ENCODE data around the gene NFATC3. TPM values are rescaled to one million over a fixed set of nuclear protein-coding genes. Genes with fewer than 3 reads are reported as not detected.

Gene NFATC3
- total RNA-seq, 1 experiment from 2014 or later, result 43.9 TPM

DNA sequence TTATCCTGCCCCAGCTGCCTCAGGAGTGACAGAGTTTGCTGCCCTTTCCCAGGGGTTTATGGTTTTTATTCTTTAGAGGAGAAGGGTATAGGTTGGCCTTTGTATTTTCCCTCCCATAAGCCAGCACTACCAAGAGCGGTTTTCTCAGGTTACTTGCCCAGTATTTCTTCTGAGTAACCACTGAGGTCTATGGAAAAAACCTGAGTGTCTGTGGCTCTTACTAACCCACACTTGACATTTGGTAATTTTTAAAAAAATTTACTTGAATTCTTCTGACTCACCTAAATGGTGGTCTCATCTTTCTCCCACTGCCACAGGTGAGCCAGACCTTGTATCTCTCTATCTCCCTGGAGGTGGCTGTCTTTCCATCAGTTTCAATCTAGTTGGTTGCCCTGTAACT is 185.2 kb downstream of the NFATC3 start:
- Mint-ChIP-seq H3K27me3 (ENCODE audit: insufficient read depth, unreplicated experiment) (no peaks in the 10 kb centered on the region), H3K4me3 (ENCODE audit: unreplicated experiment) (no peak overlapping the region), H3K36me3 (ENCODE audit: insufficient read depth, unreplicated experiment) (peaks cover 94% of the 10 kb centered on the region), H3K27ac (ENCODE audit: unreplicated experiment) (no peak overlapping the region), H3K4me1 (ENCODE audit: low read depth, unreplicated experiment) (peaks cover 16% of the 10 kb centered on the region), H3K9me3 (ENCODE audit: unreplicated experiment) (no peaks in the 10 kb centered on the region)
- TF ChIP-seq, protein P1, sequence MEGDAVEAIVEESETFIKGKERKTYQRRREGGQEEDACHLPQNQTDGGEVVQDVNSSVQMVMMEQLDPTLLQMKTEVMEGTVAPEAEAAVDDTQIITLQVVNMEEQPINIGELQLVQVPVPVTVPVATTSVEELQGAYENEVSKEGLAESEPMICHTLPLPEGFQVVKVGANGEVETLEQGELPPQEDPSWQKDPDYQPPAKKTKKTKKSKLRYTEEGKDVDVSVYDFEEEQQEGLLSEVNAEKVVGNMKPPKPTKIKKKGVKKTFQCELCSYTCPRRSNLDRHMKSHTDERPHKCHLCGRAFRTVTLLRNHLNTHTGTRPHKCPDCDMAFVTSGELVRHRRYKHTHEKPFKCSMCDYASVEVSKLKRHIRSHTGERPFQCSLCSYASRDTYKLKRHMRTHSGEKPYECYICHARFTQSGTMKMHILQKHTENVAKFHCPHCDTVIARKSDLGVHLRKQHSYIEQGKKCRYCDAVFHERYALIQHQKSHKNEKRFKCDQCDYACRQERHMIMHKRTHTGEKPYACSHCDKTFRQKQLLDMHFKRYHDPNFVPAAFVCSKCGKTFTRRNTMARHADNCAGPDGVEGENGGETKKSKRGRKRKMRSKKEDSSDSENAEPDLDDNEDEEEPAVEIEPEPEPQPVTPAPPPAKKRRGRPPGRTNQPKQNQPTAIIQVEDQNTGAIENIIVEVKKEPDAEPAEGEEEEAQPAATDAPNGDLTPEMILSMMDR (IDR thresholded peaks at IDR 0.05; ENCODE audit: insufficient read depth in 1 of 2, low read depth in 1 of 2, low read length in 1 of 2, severe bottlenecking in 1 of 2, unreplicated experiment in 1 of 2), result no peak
- Histone ChIP-seq H3K27me3 (replicated peaks; ENCODE audit: control insufficient read depth, insufficient read depth, low read length) (no peaks in the 10 kb centered on the region), H3K4me3 (ENCODE audit: low read depth, low read length) (no peak overlapping the region), H3K4me1 (peaks cover 59% of the 10 kb centered on the region), H3K36me3 (ENCODE audit: control insufficient read depth, insufficient read depth, low read length) (peaks cover 5% of the 10 kb centered on the region), H3K9me3 (no peaks in the 10 kb centered on the region)
- intact Hi-C loops (cut with micrococcal nuclease; ENCODE audit: unreplicated experiment), result no loop called here
- no TSS peak for BruUV-seq (replicated peaks)
- DNase-seq, result no peak
- CTCF ChIA-PET, result no interaction called here
- POLR2A ChIA-PET, result interaction anchor here (0.6 kb wide), 1 partner anchor 10 kb away, joined by 3 read pairs; no protein-coding TSS in a partner anchor

GRCh38 chr16:68272507-68273209 is 187.5 kb downstream of the NFATC3 start:
- TF ChIP-seq, protein P1 (IDR thresholded peaks at IDR 0.05; ENCODE audit: insufficient read depth in 1 of 2, low read depth in 1 of 2, low read length in 1 of 2, severe bottlenecking in 1 of 2, unreplicated experiment in 1 of 2), result no peak
- Mint-ChIP-seq H3K4me1 (ENCODE audit: low read depth, unreplicated experiment) (peaks cover 19% of the 10 kb centered on the region), H3K9me3 (ENCODE audit: unreplicated experiment) (no peaks in the 10 kb centered on the region), H3K36me3 (ENCODE audit: insufficient read depth, unreplicated experiment) (peaks cover 96% of the 10 kb centered on the region), H3K4me3 (ENCODE audit: unreplicated experiment) (peak overlapping the region; percentile 4), H3K27ac (ENCODE audit: unreplicated experiment) (peak overlapping the region; percentile 76), H3K27me3 (ENCODE audit: insufficient read depth, unreplicated experiment) (no peaks in the 10 kb centered on the region)
- no TSS peak for BruUV-seq (replicated peaks)
- no peak for DNase-seq
- H3K9me3 ChIP-seq, result no peaks in the 10 kb centered on the region
- peaks cover 58% of the 10 kb centered on the region for H3K4me1 ChIP-seq
- intact Hi-C loops (cut with micrococcal nuclease; ENCODE audit: unreplicated experiment), result no loop called here
- H3K36me3 ChIP-seq (ENCODE audit: control insufficient read depth, insufficient read depth, low read length), result peaks cover 5% of the 10 kb centered on the region
- H3K4me3 ChIP-seq (ENCODE audit: low read depth, low read length), result no peak overlapping the region
- ChIA-PET CTCF (interaction anchor here (0.6 to 1.3 kb wide), 2 partner anchors 9 to 632 kb away, joined by 5 read pairs; partner anchors contain the start of gene SLC7A6), POLR2A (interaction anchor here (1.0 kb wide), 1 partner anchor 38 kb away, joined by 3 read pairs; the partner anchor contains the start of genes PRMT7 and SLC7A6OS)
- no peaks in the 10 kb centered on the region for H3K27me3 ChIP-seq (replicated peaks; ENCODE audit: control insufficient read depth, insufficient read depth, low read length)

DNA sequence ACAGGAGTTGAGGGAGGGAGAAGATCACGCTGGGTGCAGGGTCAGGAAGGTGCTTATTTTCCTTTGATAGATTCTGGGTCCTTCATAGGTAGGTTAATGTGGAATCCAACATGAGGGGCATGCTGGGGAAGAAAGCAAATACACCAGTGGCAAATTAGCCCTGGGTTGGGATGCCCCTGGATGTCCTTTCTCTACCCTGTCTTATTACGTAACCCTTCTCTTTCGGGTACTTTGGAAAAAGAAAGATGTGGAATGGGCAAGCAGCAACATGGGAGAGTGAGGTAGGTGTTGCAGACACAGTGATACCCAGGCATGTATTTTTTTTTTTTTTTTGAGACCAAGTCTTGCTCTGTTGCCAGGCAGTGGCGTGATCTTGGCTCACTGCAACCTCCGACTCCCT is 188.3 kb downstream of the NFATC3 start:
- intact Hi-C loops (cut with micrococcal nuclease; ENCODE audit: unreplicated experiment), result no loop called here
- ChIA-PET POLR2A (no interaction called here), CTCF (interaction anchor here (0.6 to 1.3 kb wide), 2 partner anchors 9 to 53 kb away, joined by 3 to 5 read pairs; partner anchors contain the start of gene SLC7A6)
- H3K27me3 Mint-ChIP-seq (ENCODE audit: insufficient read depth, unreplicated experiment), result no peaks in the 10 kb centered on the region
- no peaks in the 10 kb centered on the region for H3K9me3 Mint-ChIP-seq (ENCODE audit: unreplicated experiment)
- no peak for DNase-seq
- TF ChIP-seq, protein P1 (IDR thresholded peaks at IDR 0.05; ENCODE audit: insufficient read depth in 1 of 2, low read depth in 1 of 2, low read length in 1 of 2, severe bottlenecking in 1 of 2, unreplicated experiment in 1 of 2), result no peak
- Histone ChIP-seq H3K27me3 (replicated peaks; ENCODE audit: control insufficient read depth, insufficient read depth, low read length) (no peaks in the 10 kb centered on the region), H3K36me3 (ENCODE audit: control insufficient read depth, insufficient read depth, low read length) (peaks cover 5% of the 10 kb centered on the region), H3K4me3 (ENCODE audit: low read depth, low read length) (no peak overlapping the region), H3K9me3 (no peaks in the 10 kb centered on the region), H3K4me1 (peaks cover 54% of the 10 kb centered on the region)
- peaks cover 13% of the 10 kb centered on the region for H3K4me1 Mint-ChIP-seq (ENCODE audit: low read depth, unreplicated experiment)
- H3K36me3 Mint-ChIP-seq (ENCODE audit: insufficient read depth, unreplicated experiment), result peaks cover 96% of the 10 kb centered on the region
- BruUV-seq (replicated peaks), result no TSS peak
- peak overlapping the region; percentile 4 for H3K4me3 Mint-ChIP-seq (ENCODE audit: unreplicated experiment)
- peak overlapping the region; percentile 76 for H3K27ac Mint-ChIP-seq (ENCODE audit: unreplicated experiment)
